ENCODE results near the gene BACE2.

Gene BACE2

GRCh38 chr21:41317458-41317857 is 149.5 kb downstream of the BACE2 start:
- no peak for DNase-seq (ENCODE audit: low read depth in 2 of 2, low spot score in 1 of 2)

- no peak for DNase-seq (ENCODE audit: low read depth in 2 of 2, low spot score in 1 of 2)
These were observed 150.3 kb downstream of the BACE2 start for GRCh38 chr21:41318218-41318617.

- no peak for DNase-seq (ENCODE audit: low read depth in 2 of 2, low spot score in 1 of 2)
These were observed 151.3 kb downstream of the BACE2 start for GRCh38 chr21:41319273-41319672.

- no peak for DNase-seq (ENCODE audit: low read depth in 2 of 2, low spot score in 1 of 2)
These were observed 153.4 kb downstream of the BACE2 start for GRCh38 chr21:41321211-41321907.

DNA sequence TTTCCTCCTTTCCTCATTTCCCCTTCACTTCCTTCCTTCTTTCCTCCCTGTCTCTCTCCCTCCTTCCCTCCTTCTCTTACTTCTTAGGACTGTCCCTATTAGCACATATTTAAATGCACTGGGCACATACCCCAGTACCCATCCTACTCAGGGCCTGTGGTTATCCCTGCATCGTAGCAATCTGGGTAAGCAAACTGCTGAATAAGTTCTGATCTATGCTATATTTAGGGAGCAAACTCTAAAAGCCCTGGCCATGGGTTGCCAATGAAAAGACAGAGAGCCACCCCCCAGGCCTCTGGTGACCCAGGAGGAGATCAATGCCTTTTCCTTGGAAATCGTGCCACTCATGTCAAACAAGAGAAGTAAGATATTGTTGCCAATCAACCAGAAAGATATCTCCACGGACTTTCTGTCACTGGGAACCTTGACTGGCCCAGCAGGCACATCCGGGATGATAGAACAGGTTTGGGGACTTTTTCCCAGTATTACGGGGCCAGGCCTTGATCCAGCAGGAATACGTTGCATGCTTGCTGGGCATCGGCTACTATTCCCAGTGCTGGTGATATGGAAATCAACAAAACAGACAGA is 154.0 kb downstream of the BACE2 start:
- DNase-seq (ENCODE audit: low read depth in 2 of 2, low spot score in 1 of 2), result no peak

GRCh38 chr21:41322496-41323382 is 154.8 kb downstream of the BACE2 start:
- no peak for DNase-seq (ENCODE audit: low read depth in 2 of 2, low spot score in 1 of 2)

GRCh38 chr21:41325138-41325912 is 157.4 kb downstream of the BACE2 start:
- no peak for DNase-seq (ENCODE audit: low read depth in 2 of 2, low spot score in 1 of 2)

DNA sequence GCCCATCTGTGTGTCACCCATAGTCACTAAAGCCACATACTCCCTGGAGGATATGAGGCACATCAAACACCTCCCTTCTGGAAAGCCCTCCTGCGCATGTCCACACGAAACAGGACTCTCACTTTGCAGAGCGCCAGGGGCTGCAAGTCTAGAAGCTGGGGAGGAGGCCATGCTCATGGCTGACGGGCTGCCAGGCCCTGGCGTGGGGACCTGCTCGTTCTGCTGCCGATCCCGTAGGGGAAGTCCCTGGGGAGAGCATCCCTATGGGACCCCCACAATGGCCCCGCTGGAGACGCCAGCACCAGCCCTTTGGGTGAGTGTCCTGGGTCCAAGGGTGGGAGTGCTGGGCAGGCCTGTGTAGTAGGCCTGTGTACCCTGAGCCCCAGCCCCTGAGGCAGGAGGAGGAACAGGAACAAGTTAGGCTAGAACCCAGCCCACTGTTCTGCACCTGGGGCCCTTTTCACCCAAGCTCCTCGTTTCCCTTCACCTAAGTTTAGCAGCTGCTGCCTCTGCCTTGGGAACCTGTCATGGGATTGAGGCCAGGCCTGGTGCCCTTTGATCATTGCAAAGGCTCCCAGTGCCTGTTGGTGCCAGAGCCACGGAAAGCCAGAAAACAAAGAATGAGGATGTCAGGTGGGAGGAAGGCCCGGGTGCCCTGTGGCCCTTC is 158.6 kb downstream of the BACE2 start:
- no peak for DNase-seq (ENCODE audit: low read depth in 2 of 2, low spot score in 1 of 2)

DNA sequence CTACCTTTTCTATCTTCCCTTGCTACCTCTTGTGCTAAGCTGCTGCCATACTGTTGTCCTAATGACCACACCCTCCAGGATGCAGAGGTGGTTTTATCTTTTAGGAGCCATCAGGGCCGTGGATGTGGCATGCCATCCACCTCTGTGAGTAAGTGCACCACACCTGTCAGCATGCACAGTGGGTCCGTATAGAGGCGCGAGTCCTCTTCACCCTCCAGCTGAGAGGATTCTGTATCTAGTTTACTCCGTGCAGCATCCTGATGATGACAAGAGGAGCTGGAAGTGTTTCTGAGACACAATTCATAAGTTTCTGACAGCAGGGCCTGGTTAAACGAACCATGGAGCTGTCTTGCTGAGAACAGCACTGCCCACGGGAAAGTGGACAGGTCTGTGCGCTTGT is 159.8 kb downstream of the BACE2 start:
- DNase-seq (ENCODE audit: low read depth in 2 of 2, low spot score in 1 of 2), result no peak

DNA sequence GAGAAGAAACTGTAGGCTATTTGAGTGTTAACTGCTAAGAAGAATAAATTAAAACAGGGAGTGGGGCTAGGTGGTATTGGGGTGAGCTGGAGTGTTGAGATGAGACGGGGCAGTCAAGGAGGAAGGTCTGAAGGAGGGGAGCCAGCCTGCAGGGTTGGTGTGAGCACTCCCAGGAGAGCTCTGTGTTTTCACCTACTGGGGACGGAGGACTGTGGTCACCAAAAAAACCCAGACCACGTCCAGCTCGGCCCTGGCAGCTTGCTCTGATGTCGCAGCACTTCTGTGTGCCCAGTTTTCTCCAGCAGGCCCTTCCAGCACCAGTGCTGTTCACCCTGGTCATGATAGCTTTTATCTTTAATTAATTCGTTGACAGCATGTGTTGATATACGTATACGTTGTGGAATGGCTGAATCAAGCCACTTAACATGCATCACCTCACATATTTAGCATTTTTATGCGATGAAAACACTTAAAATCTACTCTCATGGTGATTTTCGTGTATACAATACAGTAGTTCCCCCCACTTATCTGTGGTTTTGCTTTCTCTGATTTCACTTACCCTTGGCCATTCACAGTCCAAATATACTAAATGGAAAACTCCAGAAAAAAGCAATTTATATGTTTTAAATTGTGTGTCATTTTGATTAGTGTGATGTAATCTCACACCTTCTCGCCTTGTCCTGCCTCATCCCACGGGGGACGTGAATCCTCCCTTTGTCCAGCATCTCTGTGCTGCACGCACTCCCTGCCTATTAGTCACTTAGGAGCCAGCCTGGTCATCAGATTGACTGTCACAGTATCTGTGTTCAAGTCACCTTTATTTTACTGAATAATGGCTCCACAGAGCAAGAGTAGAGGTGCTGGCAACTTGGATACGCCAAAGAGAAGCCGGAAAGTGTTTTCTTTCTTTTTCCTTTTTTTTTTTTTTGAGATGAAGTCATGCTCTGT is 161.0 kb downstream of the BACE2 start:
- DNase-seq (ENCODE audit: low read depth in 2 of 2, low spot score in 1 of 2), result no peak

Data from stimulated activated CD8-positive, alpha-beta memory T cell treated with anti-CD3 and anti-CD28 coated beads, Interleukin-4, amount 100 ng/mL, for 1 hour (primary cell).